ENCODE measurements around the gene PLXNC1. TPM values are rescaled to one million over a fixed set of nuclear protein-coding genes. Genes with fewer than 3 reads are reported as not detected.
"Not testable (repeated sequence)": the region's sequence is repeated elsewhere in the genome, so short reads cannot be mapped to it uniquely, and the experiment has no call there.

Gene PLXNC1
- total RNA-seq, 1 experiment from 2014 or later, result 0.66 TPM

DNA sequence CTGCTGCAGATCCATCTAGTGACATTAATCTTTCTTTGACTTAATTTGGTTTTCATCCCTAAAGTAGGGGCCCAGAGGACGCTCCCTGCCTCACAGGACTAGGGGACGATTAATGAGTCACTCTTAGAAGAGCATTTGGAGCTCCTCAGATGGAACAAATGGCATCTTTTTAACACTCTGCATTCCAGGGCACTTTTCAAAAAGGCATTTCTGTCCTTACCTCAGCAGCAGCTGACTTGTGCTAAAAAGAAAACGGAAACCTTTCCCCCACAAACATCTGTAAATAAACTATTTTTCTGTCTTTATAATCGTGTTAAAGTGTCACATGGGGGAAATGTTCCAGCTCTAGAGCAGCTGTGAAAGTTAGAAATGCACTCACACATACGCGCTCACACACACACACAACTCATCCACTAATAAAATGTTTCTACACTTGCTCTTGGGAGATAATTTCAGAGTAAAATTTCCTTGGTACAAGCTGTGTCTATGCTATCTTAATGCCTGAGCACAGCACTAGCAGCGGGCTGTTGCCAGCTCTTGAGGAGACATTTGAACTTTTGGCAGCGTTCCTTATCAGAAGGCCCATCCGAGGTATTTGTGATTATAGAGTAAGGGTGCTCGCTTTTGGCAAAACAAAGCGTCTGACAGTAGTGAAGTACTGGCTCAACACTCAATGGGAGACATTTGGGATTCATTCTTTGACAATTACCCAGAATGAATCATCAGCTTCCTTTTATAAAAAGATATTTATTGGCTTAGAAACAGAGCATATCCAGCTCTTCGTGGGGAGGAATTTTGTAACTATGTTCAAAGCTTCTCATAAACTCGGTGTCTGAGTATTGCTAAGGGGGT, 141.3 kb downstream of the PLXNC1 start:
- peak; percentile 63 for DNase-seq (ENCODE audit: low read depth)

DNA sequence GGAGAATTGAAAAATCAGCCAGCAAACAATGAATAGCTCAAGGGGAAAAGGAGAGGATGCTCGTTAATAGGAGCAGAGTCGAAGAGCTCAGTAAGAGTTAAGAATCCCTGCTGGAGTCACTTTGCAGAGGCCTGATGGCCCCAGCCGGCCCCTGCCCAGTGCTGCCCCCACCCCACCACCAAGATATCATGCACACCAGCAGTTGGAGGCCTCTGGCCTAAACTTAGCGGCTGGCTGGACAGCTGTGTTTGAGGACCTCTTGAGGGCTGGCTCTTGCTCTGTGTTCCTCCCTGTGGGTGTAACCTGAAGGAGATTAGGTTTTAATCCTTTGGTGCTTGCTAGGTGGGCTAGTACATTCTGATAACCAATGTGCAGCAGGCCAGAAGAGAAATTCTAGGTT, 142.0 kb downstream of the PLXNC1 start:
- DNase-seq (ENCODE audit: low read depth), result no peak

DNA sequence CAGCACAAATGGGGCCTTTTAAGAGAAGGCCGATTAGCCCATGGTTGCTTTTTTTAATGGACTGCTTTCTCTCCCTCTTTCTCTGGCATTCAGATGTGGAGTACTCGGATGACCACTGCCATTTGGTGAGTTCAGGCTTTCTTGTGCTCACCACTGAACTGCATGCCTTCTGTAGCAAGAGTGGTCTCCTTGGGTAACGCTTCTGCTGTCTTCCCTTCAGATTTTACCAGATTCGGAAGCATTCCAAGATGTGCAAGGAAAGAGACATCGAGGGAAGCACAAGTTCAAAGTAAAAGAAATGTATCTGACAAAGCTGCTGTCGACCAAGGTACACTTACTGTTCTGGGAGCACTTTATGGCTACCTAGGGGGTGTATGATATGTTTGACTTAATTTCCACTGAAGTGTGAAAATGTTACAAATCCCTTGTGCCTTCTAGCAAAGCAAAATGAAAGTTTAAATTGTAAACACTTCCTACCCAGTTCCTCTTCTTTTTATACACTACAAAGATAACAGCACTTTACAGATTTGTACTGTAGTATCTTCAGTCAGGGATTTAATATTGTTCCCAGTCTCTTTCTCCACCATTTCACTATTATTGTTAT, 148.8 kb downstream of the PLXNC1 start:
- DNase-seq (ENCODE audit: low read depth), result no peak

DNA sequence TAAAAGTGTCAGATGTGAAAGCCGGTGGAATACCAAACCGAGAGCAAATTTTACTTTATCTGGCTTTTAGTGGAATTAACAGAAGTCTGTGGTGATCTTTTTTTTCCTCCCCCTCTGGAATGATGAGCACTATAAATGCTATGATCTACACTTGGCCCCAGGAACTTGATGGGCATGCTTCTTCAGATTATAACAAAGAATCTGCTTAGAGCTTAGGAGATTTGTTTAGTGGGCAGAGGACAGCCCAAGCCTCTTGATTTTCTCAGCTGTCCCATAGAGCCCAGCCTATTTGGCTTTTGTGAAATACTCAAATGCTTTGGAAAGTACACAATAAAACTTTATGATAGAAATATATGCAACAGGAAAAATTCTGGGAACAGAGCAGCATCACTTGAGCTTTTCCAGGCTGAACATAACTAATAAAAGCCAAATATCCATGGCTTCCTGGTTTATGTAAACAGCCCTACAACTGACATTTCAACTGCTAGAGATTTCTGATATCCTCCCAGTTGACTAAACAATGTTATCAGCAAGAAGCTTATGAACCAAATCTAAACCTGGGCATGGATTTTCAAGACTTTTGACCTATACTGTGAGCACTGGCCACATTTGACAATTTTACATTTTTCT, 149.6 kb downstream of the PLXNC1 start:
- DNase-seq (ENCODE audit: low read depth), result no peak

DNA sequence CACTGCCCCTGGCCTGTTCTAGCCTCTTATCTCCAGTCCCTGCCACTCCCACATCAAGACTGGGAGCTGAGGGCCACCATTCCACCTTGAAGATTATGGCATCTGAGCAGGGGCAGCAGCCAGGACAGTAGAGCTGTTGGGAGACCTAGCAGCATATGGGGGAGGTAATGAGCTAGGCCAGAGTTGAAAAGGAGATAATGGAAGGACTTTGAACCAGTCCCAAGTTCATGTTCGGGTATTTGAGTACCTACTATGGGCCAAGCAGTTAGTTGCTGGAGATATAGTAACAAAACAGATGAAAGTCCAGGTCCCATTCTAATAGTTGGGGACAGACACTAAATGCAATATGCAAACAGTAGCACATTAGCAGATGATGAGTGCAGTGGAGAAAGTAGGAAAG, 151.5 kb downstream of the PLXNC1 start:
- DNase-seq (ENCODE audit: low read depth), result no peak

DNA sequence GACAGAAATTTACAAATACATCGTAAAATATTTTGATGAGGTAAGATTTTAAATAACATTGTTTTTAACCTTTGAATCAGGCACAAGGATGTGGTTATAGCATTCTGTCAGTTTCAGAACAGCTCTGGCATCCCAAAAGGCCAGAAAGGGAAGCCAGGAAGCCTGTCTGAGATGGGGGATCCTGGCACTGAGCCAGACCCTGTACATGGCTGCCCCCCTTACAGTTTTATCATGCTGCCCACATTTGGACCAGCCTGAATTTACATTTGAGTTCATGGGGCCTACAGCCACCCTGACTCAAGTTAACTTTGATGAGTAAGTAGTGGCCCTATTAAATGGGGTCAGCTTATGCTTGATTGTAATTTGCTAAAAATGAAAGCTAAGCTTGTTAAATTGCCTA, 155.6 kb downstream of the PLXNC1 start:
- DNase-seq (ENCODE audit: low read depth), result no peak

DNA sequence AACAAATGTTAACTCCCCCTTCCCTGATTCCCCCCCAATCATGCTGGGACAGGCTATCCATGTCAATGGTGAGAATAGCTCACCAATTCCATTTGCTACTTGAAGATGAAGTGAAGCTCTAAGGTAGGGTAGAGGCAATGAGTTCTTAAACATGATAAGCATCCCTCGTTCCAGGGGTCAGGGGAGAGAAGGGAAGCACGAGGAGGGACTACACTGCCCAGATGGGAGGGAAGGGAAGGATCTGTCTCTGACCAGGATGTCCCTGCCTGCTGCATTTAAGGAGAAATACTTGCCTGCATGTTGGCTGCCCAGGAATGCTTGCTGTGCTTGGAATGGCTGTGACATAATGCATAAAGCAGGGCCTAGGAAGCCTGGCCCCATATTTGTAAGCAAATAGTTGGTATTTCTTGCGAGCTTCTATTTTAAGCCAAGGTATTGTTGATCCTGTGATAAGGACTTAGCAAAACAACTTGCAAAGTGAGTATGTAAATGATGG, 156.2 kb downstream of the PLXNC1 start:
- DNase-seq (ENCODE audit: low read depth), result no peak

DNA sequence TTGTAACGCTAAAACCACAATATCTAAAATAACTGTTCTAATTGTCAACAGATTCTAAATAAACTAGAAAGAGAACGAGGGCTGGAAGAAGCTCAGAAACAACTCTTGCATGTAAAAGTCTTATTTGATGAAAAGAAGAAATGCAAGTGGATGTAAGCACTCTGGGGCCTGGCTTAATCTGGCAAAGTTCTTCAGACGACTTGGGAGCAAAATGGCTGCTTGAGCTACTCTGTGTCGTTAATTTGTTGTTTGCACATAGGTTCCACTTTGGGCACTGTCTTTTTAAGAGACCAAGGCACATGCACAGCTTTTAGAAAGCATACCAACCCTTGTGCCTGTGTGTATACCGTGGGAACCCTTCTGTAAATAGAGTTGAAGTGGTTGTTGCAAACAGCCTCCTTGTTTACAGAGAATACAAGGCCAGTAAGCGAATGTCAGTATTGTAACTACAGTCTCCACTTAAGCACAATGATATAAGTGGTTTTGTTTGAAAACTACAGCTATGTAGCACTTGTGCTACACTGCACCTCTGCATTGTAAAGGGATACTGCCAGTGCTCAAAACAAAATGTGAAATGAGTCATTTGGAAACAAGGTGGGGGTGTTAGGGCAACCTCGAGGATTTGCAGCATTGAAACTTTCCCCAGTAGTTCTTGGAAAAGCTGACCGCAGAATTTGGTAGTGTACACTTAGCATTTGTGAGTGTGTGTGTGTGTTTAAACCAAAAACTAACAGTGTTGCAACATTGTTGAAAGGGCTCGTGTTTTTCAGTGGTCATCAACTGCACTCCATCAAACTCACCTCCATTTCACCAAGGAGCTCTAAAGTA, 157.0 kb downstream of the PLXNC1 start:
- DNase-seq (ENCODE audit: low read depth), result no peak

DNA sequence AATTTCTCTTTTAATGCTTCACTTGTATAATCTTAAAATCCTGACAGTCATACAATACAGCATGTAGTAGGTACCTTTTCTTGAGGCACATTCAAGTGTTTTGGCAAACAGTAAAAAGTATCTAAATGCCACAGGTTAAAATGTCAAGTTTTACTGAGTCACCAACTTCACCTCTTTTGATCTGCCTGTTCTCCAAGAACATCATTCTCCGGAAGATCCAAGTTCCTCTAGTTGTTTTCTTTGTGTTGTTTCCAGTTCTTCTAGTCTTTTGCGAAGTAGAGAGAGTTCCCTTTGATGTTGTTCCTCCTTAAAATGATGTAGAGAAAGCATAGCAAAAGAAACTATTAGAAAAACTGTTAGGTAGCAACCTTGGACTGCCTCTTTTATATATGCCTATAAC, 160.2 kb downstream of the PLXNC1 start:
- no peak for DNase-seq (ENCODE audit: low read depth)

DNA sequence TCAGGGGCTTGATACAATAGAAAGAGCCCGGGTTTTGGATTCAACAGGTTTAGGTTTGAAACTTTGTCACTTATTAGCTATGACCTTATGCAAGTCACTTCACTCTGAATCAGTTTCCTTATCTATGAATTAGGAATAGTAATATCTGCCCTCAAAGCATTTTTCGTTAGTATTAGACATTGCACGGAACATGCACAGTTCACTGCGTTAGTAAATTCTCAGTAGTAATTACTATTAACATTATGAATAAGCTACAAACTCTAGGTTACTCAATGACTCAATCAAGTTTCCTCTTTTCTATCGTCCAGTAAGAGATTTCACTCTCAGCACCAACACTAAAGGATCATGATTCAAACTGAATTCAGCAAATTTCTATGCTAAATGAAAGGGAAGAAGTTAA, 161.0 kb downstream of the PLXNC1 start:
- DNase-seq (ENCODE audit: low read depth), result no peak

DNA sequence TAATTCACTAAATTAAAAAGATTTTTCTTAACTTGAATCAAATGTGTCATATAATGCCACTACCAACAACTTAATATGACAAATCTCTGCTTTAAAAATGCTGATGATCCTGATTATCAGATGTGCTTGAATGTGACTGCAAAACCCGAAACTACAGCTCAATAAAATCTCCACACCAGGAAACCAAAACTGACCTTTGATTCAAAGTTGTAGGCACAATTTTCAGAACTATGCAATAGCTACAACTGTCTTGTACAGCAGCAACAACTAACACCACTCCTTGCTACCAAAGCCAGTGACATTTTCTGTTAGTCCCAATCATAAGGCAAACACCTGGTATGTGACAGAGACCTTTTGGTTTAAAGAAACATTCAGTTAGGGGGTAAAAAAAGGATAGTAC, 164.0 kb downstream of the PLXNC1 start:
- no peak for DNase-seq (ENCODE audit: low read depth)

DNA sequence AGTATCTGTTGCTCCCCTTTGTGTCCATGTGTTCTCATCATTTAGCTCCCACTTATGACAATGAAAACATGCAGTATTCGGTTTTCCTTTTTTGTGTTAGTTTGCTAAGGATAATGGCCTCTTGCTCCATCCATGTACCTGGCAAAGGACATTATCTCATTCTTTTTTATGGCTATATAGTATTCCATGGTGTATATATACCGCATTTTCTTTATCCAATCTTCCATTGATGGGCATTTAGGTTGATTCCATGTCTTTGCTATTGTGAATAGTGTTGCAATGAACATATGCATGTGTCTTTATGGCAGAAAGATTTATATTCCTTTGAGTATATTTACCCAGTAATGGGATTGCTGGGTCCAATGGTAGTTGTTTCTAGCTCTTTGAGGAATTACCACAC, 168.2 kb downstream of the PLXNC1 start:
- DNase-seq (ENCODE audit: low read depth), result not testable (repeated sequence)

DNA sequence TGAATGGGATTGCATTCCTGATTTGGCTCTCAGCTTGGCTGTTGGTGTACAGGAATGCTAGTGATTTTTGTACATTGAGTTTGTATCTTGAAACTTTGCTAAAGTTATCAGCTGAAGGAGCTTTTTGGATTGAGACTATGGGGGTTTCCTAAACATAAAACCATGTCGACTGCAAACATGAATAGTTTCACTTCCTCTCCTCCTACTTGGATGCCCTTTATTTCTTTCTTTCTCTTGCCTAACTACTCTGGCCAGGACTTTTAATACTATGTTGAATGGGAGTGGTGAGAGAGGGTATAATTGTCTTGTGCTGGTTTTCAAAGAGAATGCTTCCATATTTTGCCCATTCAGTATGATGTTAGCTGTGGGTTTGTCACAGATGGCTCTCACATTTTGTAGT, 169.8 kb downstream of the PLXNC1 start:
- DNase-seq (ENCODE audit: low read depth), result no peak

DNA sequence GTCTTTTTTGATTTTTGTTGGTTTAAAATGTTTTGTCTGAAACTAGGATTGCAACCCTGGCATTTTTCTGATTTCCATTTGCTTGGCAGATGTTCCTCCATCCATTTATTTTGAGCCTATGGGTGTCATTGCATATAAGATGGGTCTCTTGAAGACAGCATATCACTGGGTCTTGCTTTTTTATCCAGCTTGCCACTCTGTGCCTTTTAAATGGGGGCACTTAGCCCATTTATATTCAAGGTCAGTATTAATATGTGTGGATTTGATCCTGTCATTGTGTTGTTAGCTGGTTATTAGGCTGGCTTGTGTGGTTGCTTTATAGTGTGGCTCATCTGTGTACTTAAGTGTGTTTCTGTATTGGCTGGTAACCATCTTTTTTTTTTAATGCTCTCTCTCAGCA, 171.7 kb downstream of the PLXNC1 start:
- DNase-seq (ENCODE audit: low read depth), result no peak

DNA sequence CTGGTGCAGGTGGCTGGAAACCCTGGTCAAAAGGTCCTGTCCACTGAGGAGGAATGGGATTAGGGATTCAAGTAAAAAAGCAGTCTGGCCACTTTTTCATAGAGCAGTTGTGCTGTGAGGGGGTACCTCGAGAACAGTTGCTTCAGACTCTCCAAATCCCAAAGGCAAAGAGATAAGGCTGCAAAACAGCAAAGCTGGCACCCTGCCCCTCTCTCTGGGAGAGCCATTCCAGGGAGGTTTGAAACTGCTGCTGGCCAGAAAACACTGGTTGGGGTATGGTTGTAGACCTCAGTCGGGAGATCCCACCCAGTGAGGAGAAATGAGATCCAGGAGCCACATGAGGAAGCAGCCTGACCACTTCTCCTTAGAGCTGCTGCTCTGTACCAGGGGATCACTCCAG, 174.0 kb downstream of the PLXNC1 start:
- DNase-seq (ENCODE audit: low read depth), result no peak

DNA sequence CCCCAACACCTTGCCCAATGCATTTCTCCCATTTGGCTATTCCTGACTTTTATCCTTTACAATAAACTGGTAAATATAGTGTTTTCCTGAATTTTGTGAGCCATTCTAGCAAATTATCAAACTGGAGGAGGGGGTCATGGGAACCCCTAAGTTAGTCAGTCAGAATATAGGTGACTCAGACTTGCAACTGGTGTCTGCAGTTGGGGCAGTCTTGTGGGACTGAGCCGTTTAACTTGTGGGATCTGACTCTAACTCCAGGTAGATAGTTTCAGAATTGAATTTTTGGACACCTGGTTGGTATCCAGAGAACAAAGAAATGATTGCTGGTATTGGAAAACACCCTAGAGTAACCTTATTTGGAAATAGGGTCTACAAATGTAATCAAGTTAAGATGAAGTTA, 177.9 kb downstream of the PLXNC1 start:
- DNase-seq (ENCODE audit: low read depth), result no peak

DNA sequence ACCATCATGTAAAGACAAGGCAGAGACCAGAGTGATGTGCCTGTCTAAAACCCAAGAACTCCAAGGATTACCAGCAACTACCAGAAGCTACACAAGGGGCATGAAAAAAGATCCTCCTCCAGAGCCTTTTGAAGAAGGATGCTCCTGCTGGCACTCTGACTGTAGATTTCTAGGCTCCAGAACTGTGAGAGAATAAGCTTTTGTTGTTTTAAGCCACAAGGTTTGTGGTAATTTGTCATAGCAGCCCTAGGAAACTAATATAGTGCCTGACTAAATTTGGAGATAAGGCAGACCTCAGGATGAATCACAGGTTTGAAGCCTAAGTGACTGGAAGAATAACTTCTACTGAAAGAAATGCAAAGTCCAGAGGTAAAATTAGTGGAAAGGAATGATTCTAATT, 178.3 kb downstream of the PLXNC1 start:
- peak; percentile 91 for DNase-seq (ENCODE audit: low read depth)

DNA sequence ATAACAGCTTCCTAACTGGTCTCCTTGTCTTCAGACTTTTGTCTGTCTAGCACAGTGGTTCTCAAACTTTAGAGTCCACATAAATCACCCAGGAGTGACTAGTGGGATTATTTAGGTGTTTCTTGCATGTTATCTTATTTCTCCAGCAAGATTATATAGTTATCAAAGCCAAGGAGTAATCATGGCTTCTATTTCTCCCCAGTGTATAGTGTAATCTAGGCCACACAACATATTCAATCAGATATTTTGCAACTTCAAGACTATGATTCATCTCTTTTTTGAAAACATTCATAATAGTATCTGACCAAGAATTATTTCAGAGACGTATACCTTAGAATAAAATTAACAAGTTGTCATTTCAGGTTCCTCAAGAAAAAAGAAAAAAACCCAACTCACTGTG, 179.4 kb downstream of the PLXNC1 start:
- no peak for DNase-seq (ENCODE audit: low read depth)

DNA sequence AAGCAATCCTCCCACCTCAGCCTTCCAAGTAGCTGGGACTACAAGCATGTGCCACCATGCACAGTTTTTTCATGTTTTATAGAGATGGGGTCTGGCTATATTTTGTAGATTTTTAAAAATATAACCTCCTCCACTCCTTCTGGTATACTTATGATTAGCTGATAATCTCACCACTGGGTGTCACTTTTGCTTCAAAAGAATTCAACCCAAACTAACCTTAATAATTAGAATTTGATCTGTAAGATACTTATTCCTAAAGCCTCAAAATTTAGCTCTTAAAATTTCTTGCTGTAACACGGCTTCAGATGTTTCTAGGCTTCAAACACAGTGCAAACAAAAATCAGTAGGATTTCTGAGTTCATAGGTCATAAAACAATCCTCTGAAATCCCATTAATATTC, 181.0 kb downstream of the PLXNC1 start:
- no peak for DNase-seq (ENCODE audit: low read depth)

DNA sequence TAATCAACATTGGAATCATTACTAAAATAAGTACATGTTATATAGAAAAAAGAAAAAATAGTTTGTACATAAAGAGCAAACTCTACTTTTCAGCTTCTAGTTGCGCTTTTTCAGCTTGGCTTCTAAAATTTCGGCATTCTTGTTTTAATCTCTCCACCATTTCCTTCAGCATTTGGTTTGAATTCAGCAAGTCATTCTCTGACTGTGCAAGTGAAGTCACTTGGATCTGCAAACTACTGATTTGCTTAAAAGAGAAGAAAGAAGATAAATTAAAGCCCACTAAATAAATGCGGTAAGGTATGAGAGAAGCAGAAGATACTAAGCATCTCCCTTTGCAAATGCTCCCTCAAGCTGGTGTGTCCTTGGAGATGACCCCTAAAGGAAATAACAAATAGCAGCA, 185.0 kb downstream of the PLXNC1 start:
- no peak for DNase-seq (ENCODE audit: low read depth)

DNA sequence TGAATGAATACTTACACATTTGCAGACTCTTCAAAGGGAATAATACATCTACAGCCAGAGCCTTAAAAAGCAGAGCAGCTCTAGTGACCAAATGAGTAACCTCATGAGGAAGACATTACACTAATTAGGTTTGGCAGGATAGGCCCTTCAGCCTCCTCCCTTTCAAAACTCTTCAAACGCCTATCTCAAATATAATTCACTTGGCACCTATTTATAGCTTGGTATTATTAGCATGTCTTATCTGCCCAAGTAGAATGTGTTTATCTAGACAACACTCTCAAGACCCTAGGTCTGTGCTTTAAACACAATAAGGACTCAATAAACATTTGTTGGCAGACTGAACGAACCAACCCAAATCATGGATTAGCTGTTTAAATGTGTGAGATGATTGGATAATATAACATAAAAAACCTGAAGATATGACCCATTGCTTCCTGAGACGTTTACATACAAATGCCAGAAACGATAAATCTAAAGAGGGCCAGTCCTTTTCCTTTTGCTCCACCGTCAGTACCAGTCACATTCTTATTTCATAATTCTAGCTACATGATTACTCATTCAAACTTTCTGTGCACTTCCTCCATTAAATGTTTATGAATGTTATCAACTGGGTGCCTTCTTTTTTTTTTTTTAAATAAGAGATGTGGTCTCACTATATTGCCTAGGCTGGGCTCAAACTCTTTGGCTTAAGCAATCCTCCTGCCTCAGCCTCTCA, 188.0 kb downstream of the PLXNC1 start:
- no peak for DNase-seq (ENCODE audit: low read depth)
